Fibroblast of skin of left biceps (primary cell): ENCODE data around the gene NALCN.

ENCODE experiments used
- DNase-seq, 2 experiments: peaks; one replicate each; pipeline ENCODE4 v3.0.0-alpha.2; 2013; ENCODE audit warnings: low read depth in 2 of 2

The NALCN gene

DNA sequence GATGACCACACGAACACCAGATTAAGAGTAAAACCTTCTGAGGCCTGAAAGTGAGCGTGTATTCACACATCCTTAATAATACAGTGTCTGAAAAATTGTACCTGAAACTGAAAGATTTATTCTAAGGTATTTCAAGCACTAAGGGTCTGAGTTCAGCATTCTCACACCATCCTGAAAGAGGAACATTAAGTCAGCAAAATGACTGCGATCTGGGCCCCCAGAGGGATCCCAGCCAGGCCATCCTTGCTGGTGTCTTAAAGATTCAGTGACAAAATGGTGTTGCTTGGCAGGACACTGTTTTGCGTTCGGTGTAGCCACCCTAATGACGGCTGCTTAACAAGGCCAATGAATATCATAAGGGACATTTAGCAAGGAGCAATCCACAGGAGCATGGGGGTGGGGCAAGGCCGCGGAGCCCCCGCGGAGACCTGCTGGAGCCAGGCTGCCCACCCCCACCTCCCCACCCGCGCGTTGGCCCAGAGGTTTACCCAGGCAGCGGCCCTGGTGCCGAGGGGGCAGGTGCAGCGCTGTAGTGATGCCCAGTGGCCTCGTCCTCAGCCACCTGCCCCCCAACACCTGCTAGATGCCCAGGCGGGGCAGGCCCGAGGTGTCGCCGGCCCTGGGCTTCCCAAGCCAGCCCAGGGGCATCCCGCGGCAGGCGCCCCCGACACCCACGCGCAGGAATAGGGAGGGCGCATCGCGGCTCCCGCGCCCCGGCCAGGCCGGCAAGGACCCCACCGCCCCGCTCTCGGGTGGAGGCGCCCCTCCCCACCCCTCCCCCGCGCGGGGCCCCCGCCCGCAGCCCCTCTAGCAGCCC lies 742 bp downstream of the NALCN start:
- DNase-seq = no peak

DNA sequence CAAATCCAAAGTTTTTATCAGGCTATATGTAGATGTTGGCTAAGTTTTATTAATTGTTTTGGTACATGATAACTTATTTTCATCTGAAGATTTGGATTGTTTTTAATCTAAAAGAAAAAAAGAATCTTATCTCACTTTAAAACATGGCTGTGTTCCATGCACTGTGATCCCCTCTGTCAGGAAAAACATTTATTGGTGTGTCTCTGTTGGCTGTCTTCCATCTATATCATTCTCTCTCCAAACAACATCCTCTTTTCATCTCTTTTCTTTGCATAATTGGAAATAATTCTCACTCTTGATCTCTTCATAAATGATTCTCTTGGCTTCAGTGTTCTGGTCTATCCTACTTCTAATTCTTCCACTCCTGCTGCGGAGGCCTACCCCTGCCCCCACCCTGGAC lies 4.2 kb downstream of the NALCN start:
- no peak for DNase-seq

DNA sequence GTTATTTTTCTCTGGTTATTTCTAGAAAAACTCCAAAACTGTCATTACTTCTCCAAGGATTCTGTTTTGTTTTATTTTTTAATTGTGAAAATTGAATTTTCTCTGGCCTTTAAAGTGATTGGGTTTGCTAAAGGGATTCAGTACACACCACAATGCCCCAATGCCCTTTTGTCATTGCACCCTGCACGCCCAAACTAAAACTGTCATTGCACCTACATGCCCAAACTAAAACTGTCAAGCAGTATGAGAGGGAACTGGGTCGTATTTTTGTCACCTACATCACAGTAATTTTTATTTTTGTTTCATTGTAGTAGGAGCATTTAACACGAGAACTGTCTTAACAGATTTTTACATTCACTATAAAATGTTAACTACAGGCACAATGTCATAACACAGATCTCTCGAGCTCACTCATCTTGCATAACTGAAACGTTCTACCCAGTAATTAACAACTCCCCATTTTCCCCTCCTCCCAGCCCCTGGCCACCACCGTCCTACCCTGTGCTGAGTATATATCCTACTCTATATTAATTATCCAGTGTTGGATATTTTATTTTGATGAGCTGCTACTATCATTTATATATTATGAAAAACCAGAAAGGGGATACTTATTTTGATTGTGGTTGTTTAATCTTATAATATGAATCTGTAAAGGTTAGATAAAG lies 7.2 kb downstream of the NALCN start:
- DNase-seq = no peak

DNA sequence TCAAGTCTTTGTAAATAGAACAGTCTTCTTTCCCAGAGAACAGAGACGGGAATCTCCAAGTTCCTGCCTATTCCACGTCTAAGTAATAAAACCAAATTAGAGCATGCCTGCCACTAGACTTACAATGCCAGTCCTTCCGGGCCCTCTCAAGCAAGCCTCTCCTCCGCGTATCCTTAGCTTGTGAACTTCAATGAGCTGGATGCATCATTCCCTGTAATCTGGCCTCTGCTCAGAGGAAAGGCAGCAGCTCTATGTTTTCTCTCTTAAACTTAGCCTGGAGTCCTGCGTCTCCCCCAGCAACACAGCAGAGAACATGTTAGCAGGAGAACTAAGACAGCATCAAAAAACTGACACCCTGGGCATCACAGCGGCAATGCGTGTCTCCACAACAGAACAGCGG lies 8.2 kb downstream of the NALCN start:
- DNase-seq = no peak

DNA sequence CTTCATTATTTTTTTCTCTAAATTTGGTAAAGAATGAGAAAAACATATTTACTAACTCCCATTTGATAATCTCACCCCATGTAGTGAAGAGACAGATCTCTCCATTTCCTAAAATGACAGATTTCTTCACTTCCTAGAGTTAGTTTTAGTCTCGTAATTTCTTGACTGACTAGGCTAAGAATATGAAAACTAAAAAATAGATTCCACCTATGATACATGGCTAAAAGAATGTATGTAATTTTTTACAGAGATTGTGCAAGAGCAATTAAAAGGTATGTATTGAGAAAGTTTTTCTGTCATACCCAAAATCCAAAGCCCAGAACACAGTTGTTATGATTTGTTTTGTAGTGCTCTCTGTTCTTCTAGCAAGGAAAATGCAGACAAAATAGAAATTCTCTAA lies 9.5 kb downstream of the NALCN start:
- no peak for DNase-seq

DNA sequence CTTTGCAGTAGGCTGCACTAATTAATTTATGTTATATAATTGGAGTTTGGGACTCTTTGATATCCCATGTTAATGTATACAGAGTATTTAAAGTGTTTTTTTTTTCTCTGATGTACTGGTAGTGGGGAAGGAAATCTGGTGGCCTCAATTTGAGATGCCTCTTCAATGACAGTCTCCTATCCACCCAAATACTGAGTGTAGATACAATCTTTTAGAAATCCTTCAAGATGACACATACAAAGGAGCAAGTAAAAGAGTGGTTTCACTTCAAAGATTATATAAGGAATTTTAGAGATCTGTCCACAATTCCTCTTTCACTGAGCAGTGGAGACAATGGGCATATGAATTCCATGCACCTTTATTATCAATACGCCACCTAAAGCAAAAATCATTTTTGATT lies 15.1 kb downstream of the NALCN start:
- no peak for DNase-seq

DNA sequence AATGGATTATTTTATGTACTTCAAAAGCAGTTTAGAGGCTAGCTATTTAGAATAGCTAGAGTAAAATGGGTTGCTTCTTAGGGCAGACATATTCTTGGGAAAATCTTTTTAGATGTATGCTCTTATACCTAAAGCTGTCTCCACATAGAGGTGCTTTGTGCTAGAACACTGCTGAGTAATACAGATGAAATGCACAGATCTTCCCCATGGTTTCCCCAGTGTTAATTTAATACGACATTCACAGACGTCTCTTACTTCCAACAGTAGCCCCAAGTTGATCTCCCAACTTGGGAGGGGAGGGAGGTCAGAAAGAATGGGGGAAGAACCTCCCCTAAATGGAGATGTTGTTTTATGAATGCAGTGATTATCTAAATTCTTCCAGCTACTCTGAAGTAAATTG lies 16.9 kb downstream of the NALCN start:
- DNase-seq = no peak

DNA sequence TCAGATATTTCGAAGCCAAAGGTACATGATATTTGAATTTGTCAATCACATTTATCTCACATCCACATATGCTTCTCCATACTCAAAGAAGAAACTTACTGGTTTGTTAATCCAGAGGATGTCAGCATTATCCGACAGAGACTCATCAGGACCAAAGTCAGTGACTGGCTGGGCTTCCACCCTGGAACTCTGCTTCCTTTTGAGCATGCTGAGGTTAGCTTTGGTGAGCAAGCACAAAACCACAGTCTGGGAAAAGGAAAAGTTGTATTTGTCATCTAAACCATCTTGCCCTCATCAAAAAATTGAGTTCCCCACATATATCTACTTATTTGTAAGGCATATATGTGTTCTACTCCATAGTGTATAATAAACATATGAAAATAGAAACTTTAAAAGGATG lies 17.4 kb downstream of the NALCN start:
- peak in 1 of 2 experiments; percentile 24 for DNase-seq

DNA sequence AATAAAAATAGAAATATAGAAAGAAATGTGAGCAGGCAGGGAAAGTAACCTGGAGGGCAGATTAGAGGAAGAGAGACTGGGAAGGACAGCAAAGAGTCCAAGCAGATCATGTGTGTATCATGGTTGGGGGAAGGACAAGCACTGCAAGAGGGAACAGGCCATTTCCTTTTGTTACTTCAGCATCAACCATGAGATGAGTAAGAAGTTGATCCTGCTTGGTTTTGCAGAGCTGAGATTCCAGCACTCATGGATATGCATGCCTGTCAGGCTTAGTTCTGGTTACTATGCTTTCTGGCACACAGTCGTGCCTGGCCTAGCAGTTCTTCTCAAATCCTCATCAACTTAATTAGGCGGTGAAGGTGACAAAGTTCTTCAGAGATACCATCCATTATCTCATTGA lies 18.1 kb downstream of the NALCN start:
- peak in 1 of 2 experiments; percentile 21 for DNase-seq

DNA sequence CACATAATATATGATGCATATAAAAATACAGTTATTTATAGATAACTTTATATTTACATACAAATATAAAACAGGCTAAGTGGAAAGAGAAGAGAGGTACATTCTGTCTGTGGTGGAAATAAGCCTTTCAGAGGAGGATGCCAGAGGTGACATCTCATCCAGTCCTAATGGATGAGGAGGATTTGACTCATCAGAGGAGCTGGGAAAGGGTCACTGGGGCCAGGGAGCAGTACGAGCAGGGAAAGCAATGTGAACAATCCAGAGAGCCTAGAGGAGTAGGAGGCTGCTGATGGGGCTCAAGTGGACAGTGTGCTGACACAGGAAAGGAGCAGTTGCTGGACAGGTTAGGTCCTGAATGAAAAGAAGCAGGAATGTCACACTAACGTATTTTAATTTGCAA lies 18.6 kb downstream of the NALCN start:
- DNase-seq = peak in 1 of 2 experiments; percentile 23

DNA sequence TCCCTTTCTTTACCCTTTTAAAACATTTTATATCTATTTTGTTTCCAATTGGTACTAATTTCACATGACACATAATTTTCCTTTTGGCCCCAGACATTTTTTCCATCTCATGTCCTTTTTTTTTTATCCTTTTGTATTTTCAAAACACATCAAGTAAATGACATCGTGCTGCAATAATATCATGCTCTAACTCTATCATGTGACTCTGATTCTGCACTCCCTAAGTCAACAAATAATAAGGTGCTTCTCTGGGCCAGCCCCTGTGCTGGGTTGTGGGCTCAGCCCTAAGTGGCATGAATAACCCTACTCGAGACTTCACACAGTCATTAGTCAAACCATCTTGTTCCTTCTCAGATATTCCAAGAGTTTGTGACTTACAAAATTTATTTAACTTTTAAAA lies 21.7 kb downstream of the NALCN start:
- DNase-seq = no peak

DNA sequence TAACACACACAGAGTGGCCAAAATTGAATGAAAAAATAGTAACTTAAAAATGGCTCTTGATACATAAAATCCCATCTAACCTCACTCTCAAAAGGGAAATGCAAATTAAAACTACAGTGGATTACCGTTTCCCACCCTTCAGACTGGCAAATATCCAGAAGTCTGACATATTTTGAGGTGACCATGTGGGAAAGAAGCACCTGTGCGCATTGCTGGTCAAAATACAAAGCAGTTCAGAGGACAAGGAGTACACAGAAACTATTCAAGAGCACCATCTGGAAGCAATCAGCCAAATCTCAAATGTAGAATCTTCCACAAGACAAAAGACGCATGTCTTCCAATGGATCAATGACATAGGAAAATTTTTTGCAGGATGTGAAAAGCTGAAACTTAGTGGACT lies 23.2 kb downstream of the NALCN start:
- DNase-seq = no peak

DNA sequence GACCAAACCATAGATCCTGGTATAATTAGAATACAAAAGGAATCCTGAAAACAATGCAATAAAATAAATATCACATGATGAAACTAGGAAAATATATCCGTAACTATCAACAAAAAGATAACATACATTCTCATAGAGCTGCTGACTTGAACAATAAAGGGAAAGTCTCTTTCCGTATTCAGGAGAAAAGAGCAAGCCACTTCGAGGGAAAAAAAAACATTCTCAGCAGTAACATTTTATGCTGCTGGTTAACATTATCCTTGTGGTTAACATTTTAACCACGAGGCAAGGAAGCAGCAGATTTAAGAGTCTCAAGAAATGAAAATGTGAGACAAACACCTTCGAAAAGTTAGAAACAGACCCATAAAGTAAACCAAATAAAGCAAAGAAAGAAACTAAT lies 25.8 kb downstream of the NALCN start:
- DNase-seq = peak in 1 of 2 experiments; percentile 18

DNA sequence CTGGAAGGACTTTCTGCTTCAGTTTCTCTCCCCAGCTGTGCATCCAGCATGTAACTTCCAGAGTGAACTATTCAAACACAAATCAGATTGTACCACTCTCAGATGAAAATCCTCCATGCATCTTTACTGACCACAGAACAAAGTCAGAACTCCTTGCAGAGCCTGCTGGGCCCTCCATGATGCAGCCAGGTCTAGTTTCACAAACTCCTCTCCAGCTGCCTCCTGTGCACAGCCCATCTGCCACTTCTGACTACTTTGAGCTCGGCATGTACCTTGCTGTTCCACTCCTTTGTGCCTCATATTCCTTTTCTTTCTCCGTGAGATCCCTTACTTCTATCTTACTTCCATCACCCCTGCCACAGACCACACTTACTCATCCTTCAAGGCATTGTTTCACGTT lies 31.4 kb downstream of the NALCN start:
- DNase-seq = no peak

DNA sequence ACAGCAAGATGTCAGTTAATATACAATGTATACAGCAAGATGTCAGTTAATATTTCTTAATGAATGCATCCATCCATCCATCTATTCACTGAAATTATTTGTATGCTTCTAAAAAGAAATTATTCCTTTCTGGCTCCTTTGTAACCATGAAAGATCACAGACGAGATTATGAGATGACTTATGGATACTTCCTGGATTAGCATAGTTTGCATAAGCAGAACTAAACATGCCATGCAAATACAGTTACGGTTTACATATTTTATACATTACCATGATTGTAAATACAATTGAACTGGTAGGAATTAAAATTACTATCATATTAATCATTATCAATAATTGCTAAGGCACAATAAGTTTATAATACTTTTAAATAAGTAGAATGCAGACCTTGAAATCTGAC lies 32.7 kb downstream of the NALCN start:
- no peak for DNase-seq

DNA sequence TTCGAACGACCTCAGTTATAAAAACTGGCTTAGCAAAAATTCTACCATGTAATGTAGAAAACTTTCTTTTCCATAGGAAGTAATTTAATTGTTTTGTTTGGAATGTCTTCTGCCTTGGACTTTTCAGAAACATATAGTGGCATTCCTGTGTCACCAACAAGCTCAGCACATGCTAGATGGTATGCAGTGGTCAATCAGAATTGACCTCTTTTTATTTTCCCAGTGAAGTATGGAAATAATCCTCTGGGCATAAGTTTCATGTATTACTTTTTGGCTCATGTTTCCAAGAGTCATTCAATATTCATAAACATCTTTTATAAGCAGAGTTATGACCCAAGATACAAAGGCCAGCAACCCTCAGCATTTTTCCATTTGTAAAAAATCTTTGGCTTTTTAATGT lies 33.6 kb downstream of the NALCN start:
- DNase-seq = no peak

DNA sequence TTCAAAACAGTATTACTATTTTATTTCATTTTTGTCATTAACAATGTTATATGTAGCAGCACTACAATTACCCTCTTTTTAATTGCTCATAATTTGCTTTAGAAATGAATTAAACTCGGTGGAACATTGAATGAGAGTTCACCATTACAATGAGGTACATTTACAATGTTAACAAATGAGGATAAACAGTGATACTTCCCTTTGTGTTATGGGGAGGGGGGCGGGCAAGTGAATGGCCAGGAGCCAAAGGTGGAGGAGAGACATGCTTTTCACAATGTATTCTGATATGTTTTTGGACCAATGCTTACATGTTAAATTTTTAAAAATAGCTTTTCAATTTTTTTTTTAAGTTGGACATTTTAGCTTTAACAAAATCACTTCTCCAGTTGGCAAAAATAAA lies 34.2 kb downstream of the NALCN start:
- no peak for DNase-seq

DNA sequence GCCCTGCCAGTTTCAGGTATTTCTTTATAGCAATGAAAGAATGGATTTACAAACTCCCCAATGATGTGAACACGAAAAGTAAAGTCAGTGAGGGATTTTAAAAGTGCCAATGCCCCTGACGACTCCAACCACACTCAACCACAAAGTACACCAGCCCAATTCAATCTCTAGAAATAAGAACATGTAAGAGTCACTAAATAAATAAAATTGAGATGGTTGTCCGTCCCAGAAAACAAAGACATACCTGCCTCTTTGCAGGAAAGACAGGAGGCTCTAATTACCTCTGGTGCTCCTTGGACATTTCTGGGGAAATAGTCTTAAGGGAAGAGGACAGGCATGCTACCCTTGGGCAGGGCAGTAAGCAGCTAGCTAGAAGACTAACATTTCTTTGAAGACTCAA lies 55.8 kb downstream of the NALCN start:
- DNase-seq = no peak

DNA sequence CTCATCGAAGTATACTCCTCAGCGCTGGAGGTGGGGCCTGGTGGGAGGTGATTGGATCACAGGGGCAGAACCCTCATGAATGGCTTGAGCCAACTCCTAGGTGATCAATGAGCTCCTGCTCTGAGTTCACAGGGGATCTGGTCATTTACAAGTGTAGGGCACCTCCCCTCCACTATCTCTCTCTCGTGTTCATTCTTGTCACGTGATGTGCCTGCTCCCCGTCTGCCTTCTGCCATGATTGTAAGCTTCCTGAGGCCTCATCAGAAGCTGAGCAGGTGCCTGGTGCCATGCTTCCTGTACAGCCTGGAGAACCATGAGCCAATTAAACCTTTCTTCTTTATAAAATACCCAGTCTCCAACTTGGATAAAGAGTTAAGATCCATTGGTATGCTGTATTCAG lies 61.4 kb downstream of the NALCN start:
- no peak for DNase-seq

DNA sequence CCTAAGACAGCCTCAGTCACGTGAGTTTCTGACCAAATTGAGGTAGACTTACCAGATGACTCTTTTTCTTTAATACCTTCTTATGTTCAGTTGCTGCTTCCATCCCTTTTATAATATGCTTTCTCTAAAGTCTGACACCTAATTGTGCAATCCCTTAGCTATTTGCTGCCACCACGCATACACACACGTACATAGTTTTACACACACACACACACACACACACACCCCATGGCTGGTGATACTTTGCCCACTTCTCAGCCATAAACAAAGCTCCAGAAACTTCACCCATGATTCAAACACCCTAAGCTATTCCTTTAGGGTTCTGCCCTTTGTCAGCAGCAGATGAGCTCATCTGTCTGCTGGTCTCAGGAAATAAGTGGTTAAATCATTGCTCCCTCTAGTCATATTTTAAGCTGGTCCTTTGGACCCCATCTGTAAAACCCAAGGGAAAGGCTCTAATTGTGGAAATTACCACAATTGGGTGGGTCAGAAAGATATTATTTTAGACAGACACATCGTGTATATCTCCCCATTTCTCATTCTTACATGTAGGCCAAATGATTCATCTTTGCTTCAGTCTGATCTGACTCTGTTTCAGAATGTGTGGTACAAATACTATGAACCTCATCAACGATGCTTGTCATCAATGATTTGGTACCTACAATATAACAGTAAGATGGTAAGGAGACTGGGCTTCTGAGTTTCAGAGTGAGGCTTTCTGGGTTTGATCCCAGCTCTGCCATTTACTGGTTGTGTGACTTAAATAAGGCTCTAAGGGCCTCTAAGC lies 69.2 kb downstream of the NALCN start:
- peak in 1 of 2 experiments; percentile 6 for DNase-seq

DNA sequence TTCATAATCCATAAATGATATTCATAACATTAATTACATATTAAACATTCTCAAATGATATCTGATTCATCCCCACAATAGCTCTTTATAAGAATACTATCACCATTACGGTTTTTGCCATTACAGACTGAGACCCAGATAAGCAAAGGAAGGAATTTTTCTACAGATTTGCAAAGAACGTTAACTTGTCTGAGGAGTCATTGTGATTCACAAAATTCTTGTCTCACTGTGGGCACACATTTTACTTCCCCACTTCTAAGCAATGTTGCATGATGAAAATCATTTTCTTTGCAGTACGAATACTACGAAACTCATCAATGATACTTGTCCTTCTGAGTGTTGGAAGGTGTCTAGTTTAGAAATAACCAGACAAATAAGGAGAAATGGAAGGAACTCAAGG lies 70.1 kb downstream of the NALCN start:
- DNase-seq = no peak

DNA sequence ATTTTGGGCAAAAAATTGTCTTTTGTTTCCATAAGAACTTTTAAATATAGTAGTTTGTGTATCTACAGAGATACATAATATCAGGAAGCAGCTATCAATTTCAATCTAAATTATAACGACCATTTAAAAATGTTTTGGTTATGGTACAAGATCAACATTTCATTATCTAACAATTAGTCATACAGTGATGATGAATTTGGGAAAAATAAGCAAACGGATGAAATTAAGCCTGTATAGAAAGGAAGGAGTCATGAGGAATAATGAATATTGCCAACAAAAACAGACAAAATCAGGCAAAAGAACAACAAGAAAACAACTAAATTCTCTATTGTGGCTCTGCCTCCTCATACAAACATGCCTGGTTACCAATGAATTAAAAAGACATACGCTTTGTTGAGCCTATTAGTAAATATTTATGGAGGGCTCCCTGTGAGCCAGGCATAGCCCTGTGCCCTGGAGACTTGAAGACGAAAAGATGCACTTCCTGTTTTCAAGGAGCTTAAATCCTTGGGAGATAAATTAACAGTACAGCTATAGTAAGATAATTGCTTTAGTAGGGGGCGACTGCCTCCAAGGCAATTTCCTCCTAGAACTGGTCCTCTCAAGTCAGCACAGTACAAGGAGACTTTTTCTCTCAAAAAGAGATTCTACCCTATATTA lies 73.0 kb downstream of the NALCN start:
- DNase-seq = no peak
